HCT116 (cell line): ENCODE measurements around the gene CPA1. TPM values are rescaled to one million over a fixed set of nuclear protein-coding genes. Genes with fewer than 3 reads are reported as not detected.

Experiments used
- ATAC-seq: fragments of 200-7000 bp; cut with Tn5 transposase; 2 replicates; pipeline ENCODE4 v1.9.1; 2020; ENCODE audit warnings: mild to moderate bottlenecking, moderate library complexity
- BruUV-seq: library from RNA; stranded (reverse); fragments of 400-500 nt; replicated peaks from 2 replicates; lab custom pipeline; 2021; lab: Mats Ljungman, UMichigan
- CTCF ChIA-PET: fragments of 300-600 bp; sonication (Branson Sonifier 250); formaldehyde crosslinking; loops from one replicate; lab custom pipeline; 2021; ENCODE audit warnings: antibody characterized with exemption; lab: Charles Lee
- POLR2A ChIA-PET: fragments of 300-600, 350-600 bp; sonication (Branson Sonifier 250); formaldehyde crosslinking; loops from one replicate; lab custom pipeline; 2021; ENCODE audit warnings: antibody characterized with exemption; lab: Charles Lee
- RAD21 ChIA-PET, 2 experiments: fragments of 300-600 bp; sonication (Branson Sonifier 250); formaldehyde crosslinking; loops; one replicate each; lab custom pipeline; 2023; ENCODE audit warnings: low total read pairs in 2 of 2; ENCODE audit not compliant: uncharacterized antibody in 2 of 2, unreplicated experiment in 2 of 2, low non-redundant PET in 1 of 2; lab: Charles Lee
- DNase-seq: peaks from one replicate; pipeline ENCODE4 v3.0.0-alpha.2; 2010; ENCODE audit warnings: low read depth, low spot score
- H2AFZ ChIP-seq: fragments of 200-600 bp; shearing (Covaris generic), sonication (generic); 2 replicates; pipeline ENCODE4 v1.6.1; 2017; ENCODE audit warnings: low read depth, mixed run types, mixed read lengths, antibody characterized with exemption, low read length; ENCODE audit not compliant: poor library complexity, severe bottlenecking
- H3K27ac ChIP-seq: 2 replicates; pipeline ENCODE4 v1.5.1; 2012; ENCODE audit warnings: low read depth, low read length
- H3K27me3 ChIP-seq: fragments of 200-600 bp; sonication (generic); 2 replicates; pipeline ENCODE4 v1.6.1; 2016; ENCODE audit warnings: mixed run types, low read length, mixed read lengths; ENCODE audit not compliant: insufficient read depth
- H3K36me3 ChIP-seq, 2 experiments: fragments of 200-500 bp in 1 of 2; fragments of 200-600 bp in 1 of 2; sonication (Bioruptor generic) in 1 of 2; sonication (generic) in 1 of 2; 2 replicates each; pipeline versions ENCODE4 v1.5.1 to v1.6.1; 2014 to 2016; ENCODE audit warnings: low read length in 2 of 2, inconsistent platforms in 1 of 2, mixed read lengths in 1 of 2, mixed run types in 1 of 2; ENCODE audit not compliant: insufficient read depth in 2 of 2, control insufficient read depth in 1 of 2
- H3K4me1 ChIP-seq, 2 experiments: fragments of 200-600 bp in 1 of 2; sonication (generic) in 1 of 2; 2 replicates each; pipeline versions ENCODE4 v1.5.1 to v1.6.1; 2012 to 2017; ENCODE audit warnings: low read length in 2 of 2, inconsistent platforms in 1 of 2, mild to moderate bottlenecking in 1 of 2, mixed read lengths in 1 of 2, mixed run types in 1 of 2, moderate library complexity in 1 of 2; ENCODE audit not compliant: insufficient read depth in 2 of 2, control insufficient read depth in 1 of 2
- H3K4me2 ChIP-seq: fragments of 200-600 bp; sonication (generic); 2 replicates; pipeline ENCODE4 v1.6.1; 2017; ENCODE audit warnings: mixed run types, low read length, mixed read lengths
- H3K4me3 ChIP-seq, 2 experiments: fragments of 200-600 bp in 1 of 2; sonication (generic) in 1 of 2; replicated peaks in 1 of 2; 2 replicates each; pipeline ENCODE4 v1.5.1; 2011 to 2016; ENCODE audit warnings: low read length in 2 of 2, control low read depth in 1 of 2, low read depth in 1 of 2, mild to moderate bottlenecking in 1 of 2, mixed read lengths in 1 of 2, mixed run types in 1 of 2
- H3K79me2 ChIP-seq: fragments of 200-600 bp; sonication (generic); 2 replicates; pipeline ENCODE4 v1.6.1; 2017; ENCODE audit warnings: mild to moderate bottlenecking, mixed run types, low read length, moderate library complexity, mixed read lengths; ENCODE audit not compliant: insufficient read depth
- H3K9ac ChIP-seq: fragments of 200-600 bp; sonication (generic); 2 replicates; pipeline ENCODE4 v1.6.1; 2016; ENCODE audit warnings: low read length, mixed read lengths
- H3K9me2 ChIP-seq: fragments of 200-600 bp; sonication (generic), shearing (Covaris generic); 2 replicates; pipeline ENCODE4 v1.6.1; 2017; ENCODE audit warnings: mixed run types, mild to moderate bottlenecking, moderate library complexity; ENCODE audit not compliant: insufficient read depth
- H3K9me3 ChIP-seq, 2 experiments: fragments of 200-500 bp in 1 of 2; fragments of 200-600 bp in 1 of 2; sonication (Bioruptor generic) in 1 of 2; sonication (generic) in 1 of 2; 2 replicates each; pipeline ENCODE4 v1.6.1; 2014 to 2017; ENCODE audit warnings: low read length in 2 of 2, mixed read lengths in 2 of 2, inconsistent platforms in 1 of 2, low read depth in 1 of 2, mild to moderate bottlenecking in 1 of 2, mixed run types in 1 of 2, moderate library complexity in 1 of 2; ENCODE audit not compliant: control insufficient read depth in 1 of 2, insufficient read depth in 1 of 2
- H4K20me1 ChIP-seq: fragments of 200-600 bp; sonication (generic), shearing (Covaris generic); 2 replicates; pipeline ENCODE4 v1.6.1; 2017; ENCODE audit warnings: mixed run types, mild to moderate bottlenecking, moderate library complexity; ENCODE audit not compliant: insufficient read depth
- CEBPB ChIP-seq: IDR thresholded peaks from 2 replicates; pipeline ENCODE4 v1.6.1; 2012; ENCODE audit warnings: low read depth
- CTCF ChIP-seq, 3 experiments: fragments of 200-600 bp in 1 of 3; sonication (generic) in 1 of 3; IDR thresholded peaks in 2 of 3; conservative IDR thresholded peaks in 1 of 3; 2 replicates each; pipeline ENCODE4 v1.5.1; 2012 to 2017; ENCODE audit warnings: low read depth in 2 of 3, low read length in 2 of 3, antibody characterized with exemption in 1 of 3, borderline replicate concordance in 1 of 3, control low read depth in 1 of 3, mild to moderate bottlenecking in 1 of 3, mixed read lengths in 1 of 3, mixed run types in 1 of 3, moderate library complexity in 1 of 3; ENCODE audit not compliant: insufficient read depth in 1 of 3
- EGR1 ChIP-seq: IDR thresholded peaks from 2 replicates; pipeline ENCODE4 v1.6.1; 2012; ENCODE audit warnings: low read depth
- ELF1 ChIP-seq: IDR thresholded peaks from 2 replicates; pipeline ENCODE4 v1.6.1; 2012; ENCODE audit warnings: low read depth, borderline replicate concordance
- EZH2 ChIP-seq: fragments of 200-600 bp; sonication (generic); IDR thresholded peaks from 2 replicates; pipeline ENCODE4 v1.6.1; 2017; ENCODE audit warnings: antibody characterized with exemption, mixed run types
- EZH2phosphoT487 ChIP-seq: fragments of 200-600 bp; IDR thresholded peaks from 2 replicates; pipeline ENCODE4 v1.6.1; 2018; ENCODE audit warnings: antibody characterized with exemption, borderline replicate concordance
- FOSL1 ChIP-seq: IDR thresholded peaks from 2 replicates; pipeline ENCODE4 v1.6.1; 2012; ENCODE audit warnings: low read depth
- JUND ChIP-seq: IDR thresholded peaks from 2 replicates; pipeline ENCODE4 v1.6.1; 2012
- POLR2A ChIP-seq: IDR thresholded peaks from 2 replicates; pipeline ENCODE4 v1.7.0; 2011; ENCODE audit warnings: borderline replicate concordance; ENCODE audit not compliant: insufficient read depth, insufficient read length; ENCODE audit errors: extremely low read depth
- POLR2AphosphoS5 ChIP-seq: IDR thresholded peaks from 2 replicates; pipeline ENCODE4 v1.6.1; 2011; ENCODE audit warnings: mild to moderate bottlenecking, low read depth, low read length, moderate library complexity
- RAD21 ChIP-seq: IDR thresholded peaks from 2 replicates; pipeline ENCODE4 v1.6.1; 2012; ENCODE audit warnings: low read depth, mild to moderate bottlenecking
- REST ChIP-seq: IDR thresholded peaks from 2 replicates; pipeline ENCODE4 v1.6.1; 2012; ENCODE audit warnings: low read depth
- SIN3A ChIP-seq: IDR thresholded peaks from 2 replicates; pipeline ENCODE4 v1.6.1; 2012; ENCODE audit warnings: low read depth
- SP1 ChIP-seq: IDR thresholded peaks from 2 replicates; pipeline ENCODE4 v1.6.1; 2012; ENCODE audit warnings: low read depth
- SRF ChIP-seq: IDR thresholded peaks from 2 replicates; pipeline ENCODE4 v1.6.1; 2012; ENCODE audit warnings: low read depth
- TCF7L2 ChIP-seq: IDR thresholded peaks from 2 replicates; pipeline ENCODE4 v1.7.0; 2011; ENCODE audit warnings: borderline replicate concordance, inconsistent platforms; ENCODE audit not compliant: insufficient read depth, insufficient read length; ENCODE audit errors: extremely low read depth
- YY1 ChIP-seq: IDR thresholded peaks from 2 replicates; pipeline ENCODE4 v1.6.1; 2011; ENCODE audit warnings: low read length, low read depth, moderate library complexity, mild to moderate bottlenecking; ENCODE audit not compliant: insufficient replicate concordance; ENCODE audit errors: extremely low read depth
- ZFX ChIP-seq: fragments of 450-650 bp; IDR thresholded peaks from 2 replicates; pipeline ENCODE4 v1.6.1; 2017
- ZNF274 ChIP-seq: fragments of 200-500 bp; sonication (Bioruptor generic); IDR thresholded peaks from 2 replicates; pipeline ENCODE4 v1.6.1; 2014; ENCODE audit warnings: mild to moderate bottlenecking, low read depth, low read length, inconsistent platforms
- intact Hi-C: fragments of 100-400 bp; cut with micrococcal nuclease; formaldehyde crosslinking; loops from 2 replicates; pipeline ENCODE4 v1.10.0; 2022
- total RNA-seq: library from RNA; stranded (reverse); gene quantifications from one replicate; pipeline ENCODE4 v1.2.1, GENCODE V29; 2021; ENCODE audit not compliant: unreplicated experiment
- TF ChIP-seq, protein P1 (sequence below): IDR thresholded peaks from 2 replicates; pipeline ENCODE4 v1.6.1; 2012

Gene CPA1
- total RNA-seq, 1 experiment from 2014 or later, result 11.9 TPM

DNA sequence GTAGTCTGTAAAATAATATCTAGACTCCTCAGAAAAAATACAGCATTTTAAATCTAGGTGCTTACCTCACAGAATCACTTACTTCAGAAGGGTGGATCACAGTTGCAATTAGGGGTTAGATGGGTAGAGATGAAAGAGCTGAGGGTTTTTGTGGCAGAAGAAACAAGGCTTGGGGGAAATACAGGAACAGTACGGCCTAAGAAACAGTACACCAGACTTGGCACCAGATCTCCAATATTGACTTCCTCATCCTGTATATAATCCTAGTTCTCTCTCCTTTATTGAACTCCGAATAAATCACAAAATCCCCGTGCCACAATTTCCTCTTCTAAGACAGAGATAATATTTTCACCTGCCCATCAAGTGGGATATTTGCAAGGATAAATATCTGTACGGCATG lies 46.3 kb downstream of the CPA1 start:
- H3K9me3 ChIP-seq, result no peaks in the 10 kb centered on the region
- ATAC-seq, result no peak
- TF ChIP-seq JUND, result no peak
- TF ChIP-seq REST, result no peak
- TF ChIP-seq RAD21, result no peak
- no peak for TF ChIP-seq YY1
- no peak for TF ChIP-seq POLR2A
- no peak for TF ChIP-seq ZNF274
- no peak for TF ChIP-seq CEBPB
- no peak for TF ChIP-seq SRF
- TF ChIP-seq SP1, result no peak
- no peak for TF ChIP-seq TCF7L2
- TF ChIP-seq, protein P1, sequence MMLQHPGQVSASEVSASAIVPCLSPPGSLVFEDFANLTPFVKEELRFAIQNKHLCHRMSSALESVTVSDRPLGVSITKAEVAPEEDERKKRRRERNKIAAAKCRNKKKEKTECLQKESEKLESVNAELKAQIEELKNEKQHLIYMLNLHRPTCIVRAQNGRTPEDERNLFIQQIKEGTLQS, result no peak
- TF ChIP-seq ELF1, result no peak
- no peak for TF ChIP-seq POLR2AphosphoS5
- TF ChIP-seq EZH2, result no peak
- TF ChIP-seq SIN3A, result no peak
- TF ChIP-seq FOSL1, result no peak
- TF ChIP-seq CTCF (IDR thresholded peaks at IDR 0.05 in 2 of 3, conservative IDR thresholded peaks at IDR 0.05 in 1 of 3; ENCODE audit: borderline replicate concordance in 1 of 3, insufficient read depth in 1 of 3, low read depth in 2 of 3, low read length in 2 of 3), result no peak
- no peak for TF ChIP-seq EGR1
- no peak for TF ChIP-seq ZFX
- no peak for TF ChIP-seq EZH2phosphoT487
- no peaks in the 10 kb centered on the region for H4K20me1 ChIP-seq
- intact Hi-C loops, result no loop called here
- no peak overlapping the region for H3K4me3 ChIP-seq
- no peak for DNase-seq
- H3K9ac ChIP-seq, result no peak overlapping the region
- CTCF ChIA-PET, result no interaction called here
- no peaks in the 10 kb centered on the region for H3K4me1 ChIP-seq
- H3K79me2 ChIP-seq, result no peaks in the 10 kb centered on the region
- no peak overlapping the region for H3K27ac ChIP-seq
- RAD21 ChIA-PET, result no interaction called here
- no peak overlapping the region for H3K4me2 ChIP-seq
- H3K36me3 ChIP-seq, result no peaks in the 10 kb centered on the region
- no peak overlapping the region for H2AFZ ChIP-seq
- POLR2A ChIA-PET, result no interaction called here
- H3K9me2 ChIP-seq, result no peaks in the 10 kb centered on the region
- no TSS peak for BruUV-seq
- H3K27me3 ChIP-seq, result no peaks in the 10 kb centered on the region
